HEK293 (cell line): ENCODE results near the gene FBXL15.
A peak's percentile ranks its signal among the peaks of the same experiment; 100 is the strongest.

ENCODE experiments used
- ELK4 ChIP-seq: IDR thresholded peaks from 2 replicates; pipeline ENCODE4 v1.6.1; 2011; ENCODE audit warnings: mild to moderate bottlenecking, low read depth, low read length, borderline replicate concordance
- REST ChIP-seq: fragments of 450-650 bp; formaldehyde crosslinking; IDR thresholded peaks from 2 replicates; pipeline ENCODE4 v1.5.1; 2016; ENCODE audit warnings: missing biosample characterization, missing genetic modification characterization
- SALL2 ChIP-seq: fragments of 450-650 bp; formaldehyde crosslinking; IDR thresholded peaks from 2 replicates; pipeline ENCODE4 v1.5.0; 2017; ENCODE audit warnings: missing biosample characterization, mild to moderate bottlenecking, missing genetic modification characterization, borderline replicate concordance
- YY2 ChIP-seq: fragments of 450-650 bp; formaldehyde crosslinking; IDR thresholded peaks from 2 replicates; pipeline ENCODE4 v1.5.1; 2016; ENCODE audit warnings: missing biosample characterization, missing genetic modification characterization
- ZBTB10 ChIP-seq: fragments of 450-650 bp; formaldehyde crosslinking; IDR thresholded peaks from 2 replicates; pipeline ENCODE4 v1.5.1; 2016; ENCODE audit warnings: missing biosample characterization, missing genetic modification characterization
- ZFP37 ChIP-seq: fragments of 450-650 bp; formaldehyde crosslinking; IDR thresholded peaks from 2 replicates; pipeline ENCODE4 v1.5.1; 2016; ENCODE audit warnings: missing biosample characterization, missing genetic modification characterization
- ZIC2 ChIP-seq: fragments of 450-650 bp; formaldehyde crosslinking; IDR thresholded peaks from 2 replicates; pipeline ENCODE4 v1.5.1; 2016; ENCODE audit warnings: missing biosample characterization, missing genetic modification characterization
- ZNF114 ChIP-seq: fragments of 450-650 bp; formaldehyde crosslinking; IDR thresholded peaks from 2 replicates; pipeline ENCODE4 v1.5.0; 2017; ENCODE audit warnings: missing biosample characterization, missing genetic modification characterization
- ZNF138 ChIP-seq: fragments of 450-650 bp; formaldehyde crosslinking; IDR thresholded peaks from 2 replicates; pipeline ENCODE4 v1.5.1; 2016; ENCODE audit warnings: missing biosample characterization, missing genetic modification characterization, borderline replicate concordance
- ZNF311 ChIP-seq: fragments of 450-650 bp; formaldehyde crosslinking; IDR thresholded peaks from 2 replicates; pipeline ENCODE4 v1.5.1; 2017; ENCODE audit warnings: missing biosample characterization, missing genetic modification characterization, borderline replicate concordance
- ZNF350 ChIP-seq: fragments of 450-650 bp; formaldehyde crosslinking; IDR thresholded peaks from 2 replicates; pipeline ENCODE4 v1.5.0; 2017; ENCODE audit warnings: missing biosample characterization, mild to moderate bottlenecking, missing genetic modification characterization
- ZNF366 ChIP-seq: fragments of 450-650 bp; formaldehyde crosslinking; conservative IDR thresholded peaks from 2 replicates; pipeline ENCODE4 v1.5.1; 2016; ENCODE audit warnings: missing biosample characterization, missing genetic modification characterization
- ZNF510 ChIP-seq: fragments of 450-650 bp; formaldehyde crosslinking; IDR thresholded peaks from 2 replicates; pipeline ENCODE4 v1.5.1; 2018; ENCODE audit warnings: mild to moderate bottlenecking, missing genetic modification characterization, missing biosample characterization; ENCODE audit not compliant: insufficient replicate concordance
- ZNF514 ChIP-seq: fragments of 450-650 bp; formaldehyde crosslinking; IDR thresholded peaks from 2 replicates; pipeline ENCODE4 v1.5.1; 2016; ENCODE audit warnings: missing biosample characterization, missing genetic modification characterization
- ZNF521 ChIP-seq: fragments of 450-650 bp; formaldehyde crosslinking; IDR thresholded peaks from 2 replicates; pipeline ENCODE4 v1.5.1; 2017; ENCODE audit warnings: missing biosample characterization, mild to moderate bottlenecking, missing genetic modification characterization
- ZNF530 ChIP-seq: fragments of 450-650 bp; formaldehyde crosslinking; IDR thresholded peaks from 2 replicates; pipeline ENCODE4 v1.5.1; 2016; ENCODE audit warnings: low read depth, missing biosample characterization, missing genetic modification characterization
- ZNF548 ChIP-seq: fragments of 450-650 bp; formaldehyde crosslinking; IDR thresholded peaks from 2 replicates; pipeline ENCODE4 v1.5.1; 2016; ENCODE audit warnings: missing biosample characterization, missing genetic modification characterization
- ZNF560 ChIP-seq: fragments of 450-650 bp; formaldehyde crosslinking; IDR thresholded peaks from 2 replicates; pipeline ENCODE4 v1.5.1; 2017; ENCODE audit warnings: missing biosample characterization, missing genetic modification characterization, borderline replicate concordance
- ZNF600 ChIP-seq: fragments of 450-650 bp; formaldehyde crosslinking; IDR thresholded peaks from 2 replicates; pipeline ENCODE4 v1.5.1; 2016; ENCODE audit warnings: missing biosample characterization, missing genetic modification characterization
- ZNF677 ChIP-seq: fragments of 450-650 bp; IDR thresholded peaks from 2 replicates; pipeline ENCODE4 v1.5.0; 2018; ENCODE audit warnings: missing biosample characterization, mild to moderate bottlenecking, missing genetic modification characterization, moderate library complexity
- ZNF707 ChIP-seq: fragments of 450-650 bp; formaldehyde crosslinking; IDR thresholded peaks from 2 replicates; pipeline ENCODE4 v1.5.1; 2016; ENCODE audit warnings: missing biosample characterization, missing genetic modification characterization
- ZNF768 ChIP-seq: fragments of 450-650 bp; formaldehyde crosslinking; IDR thresholded peaks from 2 replicates; pipeline ENCODE4 v1.5.1; 2018; ENCODE audit warnings: missing biosample characterization, mild to moderate bottlenecking, missing genetic modification characterization
- ZSCAN16 ChIP-seq: fragments of 450-650 bp; formaldehyde crosslinking; IDR thresholded peaks from 2 replicates; pipeline ENCODE4 v1.5.1; 2016; ENCODE audit warnings: missing biosample characterization, missing genetic modification characterization
- ZSCAN23 ChIP-seq: fragments of 450-650 bp; formaldehyde crosslinking; IDR thresholded peaks from 2 replicates; pipeline ENCODE4 v1.5.1; 2016; ENCODE audit warnings: missing biosample characterization, missing genetic modification characterization
- TF ChIP-seq, protein P1 (sequence below): fragments of 450-650 bp; formaldehyde crosslinking; conservative IDR thresholded peaks from 2 replicates; pipeline ENCODE4 v1.5.1; 2016; ENCODE audit warnings: low read depth, missing biosample characterization, missing genetic modification characterization
- TF ChIP-seq, protein P2 (sequence below): fragments of 450-650 bp; formaldehyde crosslinking; IDR thresholded peaks from 2 replicates; pipeline ENCODE4 v1.5.1; 2017; ENCODE audit warnings: missing biosample characterization, missing genetic modification characterization

The FBXL15 gene

GRCh38 chr10:102420714-102421506 lies at the start of gene FBXL15 (continued):
- TF ChIP-seq, protein P1, sequence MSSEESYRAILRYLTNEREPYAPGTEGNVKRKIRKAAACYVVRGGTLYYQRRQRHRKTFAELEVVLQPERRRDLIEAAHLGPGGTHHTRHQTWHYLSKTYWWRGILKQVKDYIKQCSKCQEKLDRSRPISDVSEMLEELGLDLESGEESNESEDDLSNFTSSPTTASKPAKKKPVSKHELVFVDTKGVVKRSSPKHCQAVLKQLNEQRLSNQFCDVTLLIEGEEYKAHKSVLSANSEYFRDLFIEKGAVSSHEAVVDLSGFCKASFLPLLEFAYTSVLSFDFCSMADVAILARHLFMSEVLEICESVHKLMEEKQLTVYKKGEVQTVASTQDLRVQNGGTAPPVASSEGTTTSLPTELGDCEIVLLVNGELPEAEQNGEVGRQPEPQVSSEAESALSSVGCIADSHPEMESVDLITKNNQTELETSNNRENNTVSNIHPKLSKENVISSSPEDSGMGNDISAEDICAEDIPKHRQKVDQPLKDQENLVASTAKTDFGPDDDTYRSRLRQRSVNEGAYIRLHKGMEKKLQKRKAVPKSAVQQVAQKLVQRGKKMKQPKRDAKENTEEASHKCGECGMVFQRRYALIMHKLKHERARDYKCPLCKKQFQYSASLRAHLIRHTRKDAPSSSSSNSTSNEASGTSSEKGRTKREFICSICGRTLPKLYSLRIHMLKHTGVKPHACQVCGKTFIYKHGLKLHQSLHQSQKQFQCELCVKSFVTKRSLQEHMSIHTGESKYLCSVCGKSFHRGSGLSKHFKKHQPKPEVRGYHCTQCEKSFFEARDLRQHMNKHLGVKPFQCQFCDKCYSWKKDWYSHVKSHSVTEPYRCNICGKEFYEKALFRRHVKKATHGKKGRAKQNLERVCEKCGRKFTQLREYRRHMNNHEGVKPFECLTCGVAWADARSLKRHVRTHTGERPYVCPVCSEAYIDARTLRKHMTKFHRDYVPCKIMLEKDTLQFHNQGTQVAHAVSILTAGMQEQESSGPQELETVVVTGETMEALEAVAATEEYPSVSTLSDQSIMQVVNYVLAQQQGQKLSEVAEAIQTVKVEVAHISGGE (tag by site-specific recombination), result peak; percentile 100
- TF ChIP-seq ZNF510 (tag by site-specific recombination), result no peak
- TF ChIP-seq ZNF521 (tag by site-specific recombination), result no peak
- peak; percentile 55; the same call in 1 of the 2 replicates for TF ChIP-seq ZSCAN16
- no peak for TF ChIP-seq ELK4
- peak; percentile 70 for TF ChIP-seq YY2 (tag by site-specific recombination)
- TF ChIP-seq ZNF600 (tag by site-specific recombination), result peak; percentile 99
- peak; percentile 62; the same call in 1 of the 2 replicates for TF ChIP-seq ZBTB10 (tag by site-specific recombination)
- no peak for TF ChIP-seq ZNF707 (tag by site-specific recombination)
- TF ChIP-seq ZNF350, result no peak
- no peak for TF ChIP-seq SALL2
- TF ChIP-seq ZNF768 (tag by site-specific recombination), result no peak
- TF ChIP-seq ZNF311 (tag by site-specific recombination), result no peak
- no peak for TF ChIP-seq ZNF514
- TF ChIP-seq ZNF560 (tag by site-specific recombination), result no peak
- TF ChIP-seq ZNF366 (tag by site-specific recombination), result peak; percentile 44; the same call in 1 of the 2 replicates
- peak; percentile 65 for TF ChIP-seq REST (tag by site-specific recombination)
- TF ChIP-seq ZFP37, result peak; percentile 97; the same call in 1 of the 2 replicates
- TF ChIP-seq ZNF677 (tag by site-specific recombination), result no peak
- no peak for TF ChIP-seq ZNF548 (tag by site-specific recombination)
- TF ChIP-seq ZNF530, result no peak
- peak; percentile 50 for TF ChIP-seq ZIC2
- peak; percentile 92 for TF ChIP-seq ZSCAN23 (tag by site-specific recombination)
- TF ChIP-seq ZNF138 (tag by site-specific recombination), result no peak
- TF ChIP-seq ZNF114 (tag by site-specific recombination), result no peak
- TF ChIP-seq, protein P2, sequence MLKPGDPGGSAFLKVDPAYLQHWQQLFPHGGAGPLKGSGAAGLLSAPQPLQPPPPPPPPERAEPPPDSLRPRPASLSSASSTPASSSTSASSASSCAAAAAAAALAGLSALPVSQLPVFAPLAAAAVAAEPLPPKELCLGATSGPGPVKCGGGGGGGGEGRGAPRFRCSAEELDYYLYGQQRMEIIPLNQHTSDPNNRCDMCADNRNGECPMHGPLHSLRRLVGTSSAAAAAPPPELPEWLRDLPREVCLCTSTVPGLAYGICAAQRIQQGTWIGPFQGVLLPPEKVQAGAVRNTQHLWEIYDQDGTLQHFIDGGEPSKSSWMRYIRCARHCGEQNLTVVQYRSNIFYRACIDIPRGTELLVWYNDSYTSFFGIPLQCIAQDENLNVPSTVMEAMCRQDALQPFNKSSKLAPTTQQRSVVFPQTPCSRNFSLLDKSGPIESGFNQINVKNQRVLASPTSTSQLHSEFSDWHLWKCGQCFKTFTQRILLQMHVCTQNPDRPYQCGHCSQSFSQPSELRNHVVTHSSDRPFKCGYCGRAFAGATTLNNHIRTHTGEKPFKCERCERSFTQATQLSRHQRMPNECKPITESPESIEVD, result no peak; the same call in 1 of the 2 replicates
